ENCODE results near the gene SHC3. TPM values are rescaled to one million over a fixed set of nuclear protein-coding genes. Genes with fewer than 3 reads are reported as not detected.
"Not testable (repeated sequence)": the region's sequence is repeated elsewhere in the genome, so short reads cannot be mapped to it uniquely, and the experiment has no call there.

The SHC3 gene
- total RNA-seq, 6 donors from 2014 or later: 11.0 to 22.0 (median 14.0) TPM

GRCh38 chr9:89213396-89213880 is 34.8 kb upstream of the SHC3 start:
- H3K4me1 ChIP-seq: no peaks in the 10 kb centered on the region
- no peaks in the 10 kb centered on the region for H3K9me3 ChIP-seq
- H3K27ac ChIP-seq: no peak overlapping the region
- H3K27me3 ChIP-seq: no peaks in the 10 kb centered on the region
- DNase-seq: no peak
- no peaks in the 10 kb centered on the region for H3K36me3 ChIP-seq
- no peak overlapping the region for H3K4me3 ChIP-seq
- no peak for TF ChIP-seq POLR2A (IDR thresholded peaks at IDR 0.05)
- TF ChIP-seq POLR2AphosphoS5 (IDR thresholded peaks at IDR 0.05): no peak
- WGBS, 2 donors: 67 to 72% methylated on average over 3 of the region's 3 CpGs
- ATAC-seq (ENCODE audit: low FRiP score in 2 of 2): no peak

- 88 to 90% methylated on average over 1 of the region's 1 CpG for WGBS, 2 donors
- no peak overlapping the region for H3K4me3 ChIP-seq
- H3K27ac ChIP-seq: no peak overlapping the region
- H3K27me3 ChIP-seq: no peaks in the 10 kb centered on the region
- no peaks in the 10 kb centered on the region for H3K9me3 ChIP-seq
- H3K4me1 ChIP-seq: no peaks in the 10 kb centered on the region
- ATAC-seq (ENCODE audit: low FRiP score in 2 of 2) (no peak), DNase-seq (no peak)
- TF ChIP-seq POLR2AphosphoS5 (IDR thresholded peaks at IDR 0.05): no peak
- H3K36me3 ChIP-seq: no peaks in the 10 kb centered on the region
Measured at GRCh38 chr9:89212171-89212570, 33.6 kb upstream of the SHC3 start.

- peak in 1 of 2 donors; percentile 60 for DNase-seq
- not testable (repeated sequence) for H3K9me3 ChIP-seq; ATAC-seq (ENCODE audit: low FRiP score in 2 of 2); H3K36me3 ChIP-seq; H3K27me3 ChIP-seq; H3K4me1 ChIP-seq; H3K4me3 ChIP-seq; H3K27ac ChIP-seq
- WGBS, 2 donors: 93% methylated on average over 20 of the region's 21 CpGs; no CpG with 5 or more reads in 1 of the 2 donors
Measured at GRCh38 chr9:89209311-89209710, 30.7 kb upstream of the SHC3 start.

GRCh38 chr9:89207026-89207425 is 28.4 kb upstream of the SHC3 start:
- ATAC-seq (ENCODE audit: low FRiP score in 2 of 2) (no peak), DNase-seq (no peak)
- Histone ChIP-seq H3K27me3 (no peaks in the 10 kb centered on the region), H3K36me3 (no peaks in the 10 kb centered on the region), H3K9me3 (no peaks in the 10 kb centered on the region), H3K27ac (no peak overlapping the region), H3K4me1 (no peaks in the 10 kb centered on the region), H3K4me3 (no peak overlapping the region)
- WGBS, 2 donors: 87 to 89% methylated on average over 4 of the region's 4 CpGs
- TF ChIP-seq POLR2A (IDR thresholded peaks at IDR 0.05) (no peak), CTCF (IDR thresholded peaks at IDR 0.05) (no peak), EP300 (IDR thresholded peaks at IDR 0.05) (no peak), POLR2AphosphoS5 (IDR thresholded peaks at IDR 0.05) (no peak)

GRCh38 chr9:89204801-89205200 is 26.2 kb upstream of the SHC3 start:
- Histone ChIP-seq H3K27me3 (no peaks in the 10 kb centered on the region), H3K4me1 (no peaks in the 10 kb centered on the region), H3K9me3 (no peaks in the 10 kb centered on the region), H3K4me3 (no peak overlapping the region), H3K36me3 (no peaks in the 10 kb centered on the region), H3K27ac (no peak overlapping the region)
- ATAC-seq (ENCODE audit: low FRiP score in 2 of 2): no peak
- DNase-seq: no peak
- TF ChIP-seq POLR2AphosphoS5 (IDR thresholded peaks at IDR 0.05): no peak
- 59 to 64% methylated on average over 5 of the region's 5 CpGs for WGBS, 2 donors

GRCh38 chr9:89195131-89195797 is 16.6 kb upstream of the SHC3 start:
- TF ChIP-seq POLR2A (IDR thresholded peaks at IDR 0.05) (no peak), EP300 (IDR thresholded peaks at IDR 0.05) (no peak), CTCF (IDR thresholded peaks at IDR 0.05) (no peak), POLR2AphosphoS5 (IDR thresholded peaks at IDR 0.05) (no peak)
- H3K4me1 ChIP-seq: no peaks in the 10 kb centered on the region
- H3K9me3 ChIP-seq: peaks cover 0 to 12% (median 11%) of the 10 kb centered on the region in 4 donors
- H3K27ac ChIP-seq: no peak overlapping the region
- H3K27me3 ChIP-seq: no peaks in the 10 kb centered on the region
- no peak for ATAC-seq (ENCODE audit: low FRiP score in 2 of 2)
- no peaks in the 10 kb centered on the region for H3K36me3 ChIP-seq
- DNase-seq: no peak
- WGBS, 2 donors: 76 to 77% methylated on average over 5 of the region's 5 CpGs
- H3K4me3 ChIP-seq: no peak overlapping the region

Measured in upper lobe of left lung (tissue), 6 donors.